SK-N-SH (cell line): ENCODE measurements around the gene LCOR.
"Not testable (repeated sequence)": the region's sequence is repeated elsewhere in the genome, so short reads cannot be mapped to it uniquely, and the experiment has no call there.

Experiments
- CHD2 ChIP-seq: fragments of 150-350 bp; IDR thresholded peaks from 2 replicates; pipeline ENCODE4 v1.6.1; 2018; ENCODE audit warnings: low read length; ENCODE audit not compliant: partially characterized antibody
- CTCF ChIP-seq: fragments of 200-600 bp; sonication (generic); IDR thresholded peaks from 2 replicates; pipeline ENCODE4 v1.6.1; 2017; ENCODE audit warnings: antibody characterized with exemption, mild to moderate bottlenecking, moderate library complexity
- EZH2phosphoT487 ChIP-seq: fragments of 200-600 bp; sonication (generic); IDR thresholded peaks from 2 replicates; pipeline ENCODE4 v1.6.1; 2017; ENCODE audit warnings: low read depth, mixed run types, mild to moderate bottlenecking, antibody characterized with exemption, moderate library complexity, borderline replicate concordance
- POLR2AphosphoS5 ChIP-seq: IDR thresholded peaks from 2 replicates; pipeline ENCODE4 v1.6.1; 2012; ENCODE audit warnings: low read depth, low read length
- RAD21 ChIP-seq: IDR thresholded peaks from 2 replicates; pipeline ENCODE4 v1.6.1; 2012; ENCODE audit warnings: mild to moderate bottlenecking, low read length
- RFX5 ChIP-seq: IDR thresholded peaks from 2 replicates; pipeline ENCODE4 v1.6.1; 2012; ENCODE audit warnings: mild to moderate bottlenecking, improper control_type of control experiment, low read length
- RXRA ChIP-seq: IDR thresholded peaks from 2 replicates; pipeline ENCODE4 v1.4.0; 2012; ENCODE audit warnings: low read depth, mild to moderate bottlenecking, borderline replicate concordance
- SMC3 ChIP-seq: IDR thresholded peaks from 2 replicates; pipeline ENCODE4 v1.6.1; 2012; ENCODE audit warnings: low read depth, low read length, improper control_type of control experiment
- TEAD4 ChIP-seq: IDR thresholded peaks from 2 replicates; pipeline ENCODE4 v1.4.0; 2012; ENCODE audit warnings: mild to moderate bottlenecking, borderline replicate concordance; ENCODE audit not compliant: insufficient read depth
- YY1 ChIP-seq: IDR thresholded peaks from 2 replicates; pipeline ENCODE4 v1.4.0; 2012; ENCODE audit warnings: low read depth, mild to moderate bottlenecking

- not testable (repeated sequence) for TF ChIP-seq TEAD4, POLR2AphosphoS5, RXRA, YY1, CTCF, EZH2phosphoT487, CHD2, RAD21, RFX5, SMC3
Observed at GRCh38 chr10:96847356-96847755, 15.3 kb downstream of the LCOR start.
